NCI-H774 (cell line): ENCODE measurements around the gene PSMD9.
A peak's percentile ranks its signal among the peaks of the same experiment; 100 is the strongest.
"Not testable (repeated sequence)": the region's sequence is repeated elsewhere in the genome, so short reads cannot be mapped to it uniquely, and the experiment has no call there.

Source experiments
- DNase-seq: peaks from one replicate; lab custom pipeline; 2025; lab: John Stamatoyannopoulos, UW

The PSMD9 gene

GRCh38 chr12:121921066-121921465 is 32.5 kb downstream of the PSMD9 start:
- no peak for DNase-seq

DNA sequence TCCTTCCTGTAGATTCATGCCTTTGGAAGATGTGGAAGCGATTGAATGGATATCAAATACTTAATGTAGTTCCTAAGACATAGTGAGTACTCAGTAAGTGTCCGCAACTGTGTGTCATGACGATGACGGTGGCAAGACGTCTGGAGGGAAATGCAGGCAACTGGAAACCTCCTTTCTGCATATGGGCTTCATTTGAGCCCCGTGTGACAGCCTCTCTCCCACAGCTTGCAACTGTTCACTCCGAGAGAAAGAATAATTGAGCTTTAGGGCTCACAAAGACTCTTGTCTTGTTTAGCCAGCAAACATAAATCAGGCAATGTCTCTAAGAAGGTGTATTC is 36.7 kb downstream of the PSMD9 start:
- DNase-seq = no peak

DNA sequence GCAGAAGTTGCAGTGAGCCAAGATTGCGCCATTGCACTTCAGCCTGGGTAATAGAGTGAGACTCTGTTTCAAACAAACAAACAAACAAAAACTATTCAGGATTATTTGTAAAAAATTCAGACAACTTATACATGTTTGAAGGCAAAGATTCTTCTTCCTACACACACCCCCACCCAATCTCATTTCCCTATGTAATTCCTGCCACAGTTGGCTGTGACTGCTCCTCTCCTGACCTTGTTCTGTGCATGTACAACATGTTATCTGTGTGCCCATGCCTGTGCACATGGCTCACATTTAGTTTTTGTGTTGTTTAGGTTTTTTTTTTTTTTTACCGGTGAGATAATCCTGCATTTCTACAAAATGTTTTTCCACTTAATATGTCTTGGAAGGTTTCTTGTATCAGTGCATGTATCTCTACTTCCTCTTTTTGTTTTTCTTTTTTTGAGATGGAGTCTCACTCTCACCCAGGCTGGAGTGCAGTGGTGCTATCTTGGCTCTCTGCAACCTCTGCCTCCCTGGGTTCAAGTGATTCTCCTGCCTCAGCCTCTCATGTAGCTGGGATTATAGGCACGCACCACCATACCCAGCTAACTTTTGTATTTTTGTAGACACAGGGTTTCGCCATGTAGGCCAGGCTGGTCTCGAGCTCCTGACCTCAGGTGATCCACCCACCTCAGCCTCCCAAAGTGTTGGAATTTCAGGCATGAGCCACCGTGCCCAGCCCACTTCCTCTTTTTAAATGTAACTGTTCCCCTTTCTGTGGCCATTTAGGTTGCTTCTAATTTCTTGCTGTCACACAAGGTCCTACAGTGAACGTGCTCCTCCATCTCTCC is 38.5 kb downstream of the PSMD9 start:
- DNase-seq = no peak

DNA sequence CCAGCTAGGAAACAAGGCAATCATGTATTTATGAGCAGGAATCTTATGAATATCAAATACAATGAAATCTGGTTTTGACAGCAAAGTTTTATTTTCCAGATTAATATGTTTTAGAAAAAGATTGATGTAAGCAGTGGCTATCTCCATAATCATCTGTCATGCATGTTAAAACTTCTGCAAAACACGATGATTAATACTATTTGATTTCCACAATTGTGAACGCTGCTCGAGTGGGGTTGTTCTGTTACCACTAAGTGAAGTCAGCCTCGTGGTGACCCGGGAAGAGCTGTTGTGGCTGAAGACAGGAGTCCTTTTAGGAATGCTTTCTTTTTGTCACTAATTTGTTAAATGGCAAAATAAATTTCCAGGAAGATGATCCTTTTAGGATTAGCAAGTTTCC is 39.2 kb downstream of the PSMD9 start:
- DNase-seq = no peak

DNA sequence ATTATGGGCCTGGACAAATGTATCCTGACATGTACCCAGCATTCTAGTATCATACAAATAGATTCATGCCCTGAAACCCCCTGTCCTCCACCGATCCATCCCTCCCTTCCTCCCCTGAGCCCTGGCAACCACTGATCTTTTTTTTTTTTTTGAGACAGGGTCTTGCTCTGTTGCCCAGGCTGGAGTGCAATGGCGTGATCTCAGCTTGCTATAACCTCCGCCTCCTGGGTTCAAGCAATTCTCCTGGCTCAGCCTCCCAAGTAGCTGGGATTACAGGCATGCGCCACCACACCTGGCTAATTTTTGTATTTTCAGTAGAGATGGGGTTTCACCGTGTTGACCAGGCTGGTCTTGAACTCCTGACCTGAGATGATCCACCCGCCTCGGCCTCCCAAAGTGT is 41.0 kb downstream of the PSMD9 start:
- DNase-seq = not testable (repeated sequence)

- DNase-seq = no peak
Observed at GRCh38 chr12:121930862-121931261, 42.3 kb downstream of the PSMD9 start.

- DNase-seq = no peak
Observed at GRCh38 chr12:121932176-121932536, 43.6 kb downstream of the PSMD9 start.

DNA sequence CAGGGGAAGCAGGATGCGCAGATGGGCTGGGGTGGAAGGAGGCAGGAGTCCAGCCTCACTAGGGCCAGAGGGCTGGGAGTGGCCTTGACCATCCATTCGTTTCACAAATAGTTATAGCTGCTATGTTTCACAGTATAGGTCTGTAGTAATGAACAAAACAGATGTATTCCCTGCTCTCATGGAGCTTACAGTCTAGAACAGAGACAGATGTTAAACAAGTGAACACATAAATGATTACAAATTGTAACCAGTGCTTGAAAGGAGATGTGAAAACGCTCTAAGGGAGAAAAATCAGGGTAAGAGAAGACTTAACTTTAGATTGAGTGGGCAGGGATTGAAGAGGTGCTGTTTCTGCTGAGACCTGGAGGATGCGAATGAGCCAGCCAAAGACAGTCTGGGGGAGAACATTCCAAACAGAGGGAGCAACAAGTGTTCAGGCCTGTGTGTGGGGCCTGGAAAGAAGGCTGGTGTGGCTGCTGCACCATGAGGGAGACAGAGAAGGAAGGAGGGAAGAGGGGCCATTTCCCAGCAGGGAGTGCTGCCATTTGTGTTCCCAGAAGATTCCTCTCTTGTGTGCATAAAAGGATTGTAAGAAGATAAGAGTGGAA is 44.4 kb downstream of the PSMD9 start:
- no peak for DNase-seq

- no peak for DNase-seq
Observed at GRCh38 chr12:121933522-121934308, 45.1 kb downstream of the PSMD9 start.

- DNase-seq = no peak
Observed at GRCh38 chr12:121934309-121934664, 45.7 kb downstream of the PSMD9 start.

DNA sequence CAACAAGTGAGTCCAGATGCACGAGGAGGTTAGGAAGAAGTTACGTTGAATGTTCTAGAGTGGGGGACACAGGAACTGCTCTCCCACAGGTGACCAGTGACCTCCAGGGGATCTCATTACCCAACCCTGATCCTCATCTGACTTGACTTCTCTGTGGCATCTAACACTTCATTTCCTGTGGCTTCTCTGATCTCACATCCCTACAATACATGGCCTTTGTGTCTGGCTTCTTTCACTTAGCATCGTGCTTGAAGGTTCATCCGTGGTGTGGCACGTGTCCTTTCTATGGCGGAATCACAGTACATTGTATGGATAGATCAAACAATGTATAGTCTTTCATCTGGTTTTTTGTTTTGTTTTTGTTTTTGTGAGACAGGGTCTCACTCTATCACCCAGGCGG is 49.1 kb downstream of the PSMD9 start:
- no peak for DNase-seq

DNA sequence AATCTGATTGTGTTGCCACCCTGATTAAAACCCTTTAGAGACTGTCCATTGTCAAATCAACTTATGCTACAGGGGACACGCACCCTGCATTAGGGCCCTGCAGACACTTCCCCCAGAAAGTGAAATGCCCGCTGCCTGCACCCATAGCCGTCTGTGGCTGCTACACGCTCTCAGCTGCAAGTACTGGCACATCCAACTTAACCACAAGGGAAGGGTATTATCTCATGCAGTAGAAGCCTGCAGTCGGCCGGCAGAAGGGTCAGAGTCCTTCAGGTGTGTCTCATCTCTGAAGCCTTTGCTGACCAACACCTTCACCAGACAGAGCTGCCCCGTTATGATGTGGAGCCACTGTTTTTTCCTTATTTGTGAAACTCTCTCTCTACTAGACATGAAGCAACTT is 50.6 kb downstream of the PSMD9 start:
- no peak for DNase-seq

- DNase-seq = no peak
Observed at GRCh38 chr12:121939992-121940766, 51.6 kb downstream of the PSMD9 start.

DNA sequence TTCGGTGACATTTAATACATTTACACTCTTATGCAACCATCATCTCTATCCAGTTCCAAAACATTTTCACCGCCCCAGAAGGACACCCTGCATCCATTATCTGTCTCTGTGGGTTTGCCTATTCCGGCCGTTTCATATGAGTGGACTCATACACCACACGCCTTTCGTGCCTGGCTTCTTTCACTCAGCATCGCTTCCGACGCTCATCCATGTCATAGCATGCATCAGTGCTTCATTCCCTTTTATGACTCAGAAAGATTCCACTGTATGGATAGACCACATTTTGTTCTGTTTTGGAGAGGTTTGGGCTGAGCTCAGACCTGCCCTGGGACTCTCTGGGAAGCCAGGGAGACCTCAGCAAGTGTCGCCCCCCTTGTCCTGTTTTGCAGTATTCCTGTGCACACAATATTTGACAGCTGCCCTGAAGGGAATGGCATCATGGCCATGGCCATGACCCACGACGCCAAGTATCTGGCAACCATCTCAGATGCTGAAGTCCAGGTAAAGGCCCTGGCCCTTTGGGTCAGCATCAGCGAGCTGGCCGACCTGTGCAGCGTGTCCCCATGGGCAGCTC is 53.6 kb downstream of the PSMD9 start:
- no peak for DNase-seq

- no peak for DNase-seq
Observed at GRCh38 chr12:121943926-121944325, 55.3 kb downstream of the PSMD9 start.

DNA sequence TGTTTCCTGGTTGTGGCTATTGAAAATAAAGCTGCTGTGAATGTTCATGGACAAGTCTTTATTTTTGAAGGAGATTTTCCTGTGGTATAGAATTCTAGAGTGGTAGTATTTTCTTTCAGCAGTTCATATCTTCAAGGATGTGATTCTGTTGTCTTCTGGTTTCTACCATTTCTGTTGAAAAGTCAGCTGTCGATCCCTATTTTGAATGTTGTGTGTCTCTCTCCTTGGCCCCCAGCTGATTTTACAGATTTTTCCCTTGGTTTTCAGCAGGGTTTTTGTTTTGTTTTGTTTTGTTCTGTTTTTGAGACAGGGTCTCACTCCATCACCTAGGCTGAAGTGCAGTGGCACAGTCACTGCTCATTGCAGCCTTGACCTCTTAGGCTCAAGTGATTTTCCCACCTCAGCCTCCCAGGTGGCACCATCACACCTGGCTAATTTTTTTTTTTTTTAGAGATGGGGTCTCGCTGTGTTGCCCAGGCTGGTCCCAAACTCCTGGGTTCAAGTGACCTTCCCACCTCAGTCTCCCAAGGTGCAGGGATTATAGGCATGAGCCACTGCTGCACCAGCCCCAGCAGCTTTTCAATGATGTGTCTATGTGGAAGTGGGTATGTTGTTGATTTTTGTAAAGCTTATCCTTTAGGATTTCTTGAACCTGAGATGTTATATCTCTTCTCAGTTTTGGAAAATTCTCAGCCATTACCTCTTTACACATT is 57.9 kb downstream of the PSMD9 start:
- DNase-seq = no peak

GRCh38 chr12:121947981-121948380 is 59.4 kb downstream of the PSMD9 start:
- DNase-seq = no peak

DNA sequence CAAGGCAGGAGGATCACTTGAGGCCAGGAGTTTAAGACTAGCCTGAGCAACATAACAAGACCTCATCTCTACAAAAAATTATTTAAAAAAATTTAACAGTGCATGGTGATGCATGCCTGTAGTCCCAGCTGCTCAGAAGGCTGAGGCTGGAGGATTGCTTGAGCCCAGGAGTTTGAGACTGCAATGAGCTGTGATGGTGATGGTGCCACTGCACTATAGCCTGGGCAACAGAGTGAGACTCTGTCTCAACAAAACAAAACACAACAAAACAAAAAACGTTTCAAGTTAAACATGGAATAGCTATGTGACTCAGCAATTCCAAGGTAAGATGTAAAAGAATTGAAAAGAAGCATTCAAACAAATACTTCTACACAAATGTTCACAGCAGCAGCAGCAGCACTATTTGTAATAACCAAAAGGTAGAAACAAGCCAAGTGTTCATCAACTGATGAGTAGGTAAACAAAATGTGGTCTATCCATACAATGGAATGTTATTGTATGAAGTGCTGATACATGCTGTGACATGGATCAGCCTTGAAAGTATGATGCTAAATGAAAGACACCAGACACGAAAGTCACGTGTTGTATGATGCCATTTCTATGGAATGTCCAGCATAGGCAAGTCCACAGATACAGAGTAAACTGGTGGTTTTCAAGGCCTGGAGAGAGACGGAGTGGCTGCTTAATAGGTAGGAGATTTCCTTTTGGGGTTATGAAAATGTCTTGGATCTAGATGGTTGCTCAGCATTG is 61.2 kb downstream of the PSMD9 start:
- no peak for DNase-seq

DNA sequence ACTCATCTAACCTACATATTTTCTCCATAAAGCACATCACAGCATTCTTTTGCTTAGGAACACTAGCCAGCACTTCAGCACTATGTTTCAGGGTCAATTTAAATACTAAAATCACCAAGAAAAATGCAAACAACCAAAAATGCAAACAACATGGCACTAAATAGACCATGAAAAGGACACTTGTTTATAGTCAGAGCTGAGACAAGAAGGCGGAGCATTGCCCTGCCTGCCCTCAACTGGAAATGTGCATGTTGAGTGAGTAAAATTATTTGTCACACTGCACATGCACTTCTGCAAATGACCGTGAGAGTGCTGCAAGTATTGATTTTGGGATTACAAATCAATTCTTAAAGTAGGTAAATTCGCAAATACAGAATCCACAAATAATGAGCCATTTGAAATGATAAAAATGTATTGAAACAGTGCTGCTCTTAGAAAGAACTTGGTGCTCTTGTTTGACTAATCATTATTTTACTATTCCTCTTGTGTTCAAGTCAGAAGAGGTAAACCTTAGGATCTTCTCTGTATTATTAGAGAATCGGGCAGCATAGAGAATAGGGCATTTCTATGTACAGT is 64.6 kb downstream of the PSMD9 start:
- no peak for DNase-seq

DNA sequence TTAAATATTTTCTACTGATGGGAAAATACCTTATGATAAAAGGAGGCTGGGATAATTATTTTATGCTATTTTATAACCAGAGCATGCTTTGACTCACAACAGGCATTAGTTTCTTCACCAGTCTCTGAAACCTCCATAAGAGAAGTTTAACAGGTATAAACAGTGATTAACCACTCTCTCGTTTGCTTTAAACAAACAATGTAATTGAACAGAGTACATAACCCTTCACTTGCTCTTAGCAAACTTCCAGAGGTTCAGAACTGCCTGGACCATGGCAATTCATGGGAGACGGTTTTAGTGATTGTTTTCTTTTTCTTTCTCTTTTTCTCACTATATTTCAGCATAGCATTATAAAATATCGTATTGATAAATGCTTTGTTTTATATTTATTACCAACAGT is 65.1 kb downstream of the PSMD9 start:
- peak; percentile 18 for DNase-seq
